Right lung (tissue), 5 donors: Measurements from ENCODE around the gene GRHL1. TPM values are rescaled to one million over a fixed set of nuclear protein-coding genes. Genes with fewer than 3 reads are reported as not detected.
"Not testable (repeated sequence)": the region's sequence is repeated elsewhere in the genome, so short reads cannot be mapped to it uniquely, and the experiment has no call there.

Experiments used
- DNase-seq, 2 donors: peaks; one replicate each; pipeline ENCODE4 v3.0.0-alpha.2; 2013
- polyA plus RNA-seq, 5 donors: library from polyadenylated mRNA; unstranded; fragments of 120-200 nt; gene quantifications; one replicate each; pipeline versions ENCODE4 v1.2.1 to v1.2.3, GENCODE V29; 2013; ENCODE audit warnings: inconsistent platforms in 1 of 5, low replicate concordance in 1 of 5; ENCODE audit not compliant: insufficient read length in 5 of 5, insufficient read depth in 1 of 5

Gene GRHL1
- polyA plus RNA-seq, 5 donors: 4.0 to 8.1 (median 6.9) TPM

DNA sequence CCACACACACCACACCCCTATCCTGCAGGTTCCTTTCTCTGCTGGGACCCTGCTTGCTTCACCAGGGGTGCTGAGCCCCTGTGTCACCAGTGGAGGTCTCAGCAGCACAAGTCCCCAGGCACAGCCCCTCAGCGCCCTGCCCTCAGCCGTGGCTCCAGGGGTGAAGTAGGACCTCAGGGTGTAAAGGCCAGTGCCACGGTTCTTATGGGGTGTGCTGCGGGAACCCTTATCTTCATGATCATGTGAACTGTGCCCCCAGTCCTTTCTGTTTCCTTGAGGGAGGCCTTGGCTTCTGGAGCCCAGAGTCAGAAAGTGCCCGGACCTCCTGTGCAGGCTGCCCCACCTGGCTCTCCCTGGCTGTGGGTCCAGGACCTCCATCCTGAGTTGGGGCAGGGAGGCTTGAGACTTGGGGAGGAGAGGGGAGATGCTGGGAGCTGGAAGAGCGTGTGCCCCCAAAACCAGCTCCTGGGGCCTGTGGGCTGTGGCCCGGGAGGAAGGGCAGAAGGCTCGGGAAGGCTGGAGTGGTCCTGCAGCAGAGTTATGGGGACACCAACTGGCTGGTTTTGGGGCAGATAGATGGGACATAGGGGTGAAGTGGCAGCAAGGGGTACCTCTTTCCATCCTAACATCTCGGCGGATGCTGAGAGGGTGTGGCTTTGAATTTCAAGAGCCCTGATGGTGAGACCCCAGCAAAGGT is 71.6 kb downstream of the GRHL1 start:
- no peak for DNase-seq

DNA sequence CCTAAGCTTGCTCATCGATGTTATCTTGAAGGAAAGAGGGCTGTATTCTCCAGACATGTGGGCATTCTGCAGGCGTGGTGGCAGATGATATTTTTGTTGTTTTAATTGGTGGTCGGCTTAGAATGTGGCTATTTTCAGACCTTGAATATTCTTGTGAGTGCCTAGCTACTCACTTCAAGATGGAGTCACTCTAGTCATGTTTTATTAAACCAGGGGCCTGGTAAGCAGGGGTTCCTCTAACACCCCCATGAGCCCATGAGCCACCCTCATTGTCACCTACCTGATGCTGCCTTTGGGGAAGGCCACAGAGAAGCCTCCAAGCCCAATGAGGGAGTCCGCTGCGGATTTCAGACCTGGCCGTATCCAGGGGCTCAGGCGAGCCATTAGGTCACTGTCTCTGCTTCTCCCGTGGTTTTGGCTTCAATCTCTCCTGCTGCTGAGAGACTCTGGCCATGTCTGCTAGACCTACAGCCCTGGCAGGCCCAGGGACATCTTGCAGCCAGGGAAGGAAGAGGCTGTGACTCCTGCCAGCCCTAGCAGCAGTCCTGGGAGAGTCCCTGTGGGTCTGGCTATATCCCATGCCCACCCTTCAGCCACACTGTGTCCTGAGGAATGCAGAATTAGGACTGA is 75.6 kb downstream of the GRHL1 start:
- no peak for DNase-seq

DNA sequence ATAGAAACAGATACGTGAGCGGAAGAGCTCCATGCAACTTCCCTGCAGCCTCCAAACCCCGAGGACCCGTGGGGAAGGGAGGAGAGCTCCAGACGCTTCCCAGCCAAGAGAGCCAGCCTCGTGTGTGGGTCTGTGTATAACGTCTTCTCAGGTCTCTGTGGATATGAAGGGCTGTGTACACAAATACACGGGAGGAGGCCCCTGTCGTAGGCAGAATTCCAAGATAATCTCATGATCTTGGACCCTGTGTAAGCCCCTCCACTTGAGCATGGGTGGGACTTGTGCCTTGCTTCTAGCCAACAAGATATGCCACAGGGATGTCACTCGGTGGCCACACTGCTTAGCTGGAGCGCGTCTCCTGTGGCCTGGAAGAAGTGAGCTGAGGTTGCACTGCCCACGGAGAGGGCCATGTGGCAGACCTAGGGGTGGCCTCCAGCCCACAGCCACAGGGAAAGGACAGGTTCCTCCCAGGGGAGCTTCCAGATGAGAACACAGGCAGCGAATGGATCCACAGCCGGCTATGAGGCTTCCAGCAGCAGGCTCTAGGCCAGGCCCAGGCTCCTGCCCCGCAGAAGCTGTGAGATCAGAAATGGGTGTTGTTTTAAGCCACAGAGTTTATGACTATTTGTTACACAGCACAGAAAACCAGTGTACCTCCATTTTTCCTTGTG is 76.3 kb downstream of the GRHL1 start:
- no peak for DNase-seq

DNA sequence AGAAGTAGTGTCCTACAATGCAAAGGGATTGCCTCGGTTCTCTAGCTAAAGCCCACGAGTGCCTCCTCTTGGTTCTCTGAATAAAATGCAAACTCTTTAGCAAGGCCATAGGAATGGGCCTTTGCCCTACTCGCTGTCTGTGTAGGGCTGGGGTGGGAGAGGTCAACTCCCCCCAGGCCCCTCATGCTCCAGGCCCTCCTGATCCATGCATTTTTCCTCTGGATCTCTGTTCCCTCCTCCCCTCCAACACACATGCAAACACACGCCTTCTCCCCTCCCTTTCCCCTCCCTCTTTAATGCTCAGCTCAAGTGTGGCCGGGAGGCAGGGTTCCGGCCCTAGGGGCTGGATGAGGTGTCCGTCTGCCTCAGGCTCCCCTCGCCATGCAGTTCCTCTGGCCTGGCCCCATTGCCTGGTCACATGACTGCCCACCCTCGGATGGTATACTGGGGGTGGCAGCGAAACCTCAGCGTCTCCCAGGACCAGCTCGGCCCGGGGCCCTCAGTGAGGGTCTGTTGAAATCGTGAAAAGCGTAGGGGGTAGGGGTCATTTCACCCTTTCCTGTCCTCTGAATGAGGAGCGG is 77.0 kb downstream of the GRHL1 start:
- DNase-seq: no peak

DNA sequence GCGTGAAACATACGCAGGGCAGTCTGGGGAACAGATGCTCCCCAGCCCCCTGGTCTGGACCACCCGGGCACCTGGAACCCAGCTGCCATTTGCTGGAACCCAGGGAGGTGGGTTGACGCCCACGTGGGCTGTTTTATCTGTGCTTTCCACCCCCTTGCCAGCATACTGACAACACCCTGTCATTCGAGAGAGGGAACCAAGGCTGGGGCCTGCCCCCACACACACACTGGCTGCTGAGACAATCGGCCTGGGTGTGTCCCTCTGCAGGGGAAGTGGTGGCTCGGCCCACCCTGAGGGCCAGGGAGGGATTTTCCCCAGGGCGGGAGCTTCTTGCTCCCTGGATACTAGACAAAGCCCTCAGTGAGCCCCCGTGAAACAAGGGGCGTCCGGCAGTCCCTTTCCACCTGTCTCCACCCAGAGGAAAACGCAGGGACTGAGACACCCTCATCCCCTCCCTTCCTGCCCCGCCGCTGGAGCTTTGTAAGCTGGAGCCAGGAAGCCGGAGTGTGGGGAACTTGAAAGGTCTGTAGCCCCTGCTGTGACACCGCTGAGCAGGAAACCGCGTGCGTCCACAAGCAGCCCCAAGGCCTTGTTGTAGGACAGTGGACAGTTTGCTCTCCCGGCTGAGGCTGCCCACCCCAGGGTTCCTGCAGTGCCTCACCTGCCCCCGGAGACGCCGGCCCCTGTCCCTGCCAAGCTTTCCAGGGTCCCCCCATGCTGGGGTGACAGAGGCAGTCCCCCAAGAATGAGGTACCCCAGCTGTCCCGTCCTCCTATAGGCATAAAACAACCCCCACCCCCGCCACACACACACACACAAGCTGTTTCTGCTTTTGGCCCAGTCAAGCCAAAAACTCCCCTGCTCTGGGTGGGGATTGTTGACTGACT is 77.7 kb downstream of the GRHL1 start:
- DNase-seq: no peak

DNA sequence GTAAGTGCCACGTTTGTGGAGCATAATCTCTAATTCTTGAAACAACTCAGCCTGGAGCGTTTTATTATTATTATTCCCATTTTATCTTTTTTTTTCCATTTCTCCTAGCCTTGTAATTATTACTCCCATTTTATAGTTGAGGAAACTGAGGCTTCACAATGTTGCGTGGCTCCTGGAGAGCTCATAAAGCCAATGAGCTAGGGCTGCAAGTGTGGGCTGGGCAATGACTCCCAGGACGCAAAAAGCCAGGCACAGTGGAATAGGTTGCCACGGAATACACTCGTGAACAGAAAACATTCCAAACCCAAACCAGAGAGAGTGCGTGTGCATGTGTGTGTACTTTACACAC is 78.4 kb downstream of the GRHL1 start:
- no peak for DNase-seq

DNA sequence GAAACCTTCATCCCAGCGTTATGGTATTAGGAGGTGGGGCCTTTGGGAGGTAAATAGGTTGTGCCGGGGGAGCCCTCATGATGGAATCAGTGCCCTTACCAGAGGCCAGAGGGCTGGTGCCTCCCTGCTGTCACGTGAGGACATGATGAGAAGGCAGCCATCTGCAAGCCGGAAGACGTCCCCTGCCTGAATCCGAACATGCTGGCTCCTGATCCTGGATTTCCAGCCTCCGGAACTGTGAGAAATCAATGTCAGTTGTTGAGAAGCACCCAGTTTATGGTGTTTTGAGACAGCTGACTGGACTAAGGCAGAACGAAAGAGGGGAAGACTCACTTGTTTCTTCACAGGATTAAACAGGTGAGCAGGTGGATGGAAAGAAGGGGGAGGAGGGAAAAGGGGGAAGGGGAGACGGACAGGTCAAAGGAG is 78.8 kb downstream of the GRHL1 start:
- DNase-seq: no peak

DNA sequence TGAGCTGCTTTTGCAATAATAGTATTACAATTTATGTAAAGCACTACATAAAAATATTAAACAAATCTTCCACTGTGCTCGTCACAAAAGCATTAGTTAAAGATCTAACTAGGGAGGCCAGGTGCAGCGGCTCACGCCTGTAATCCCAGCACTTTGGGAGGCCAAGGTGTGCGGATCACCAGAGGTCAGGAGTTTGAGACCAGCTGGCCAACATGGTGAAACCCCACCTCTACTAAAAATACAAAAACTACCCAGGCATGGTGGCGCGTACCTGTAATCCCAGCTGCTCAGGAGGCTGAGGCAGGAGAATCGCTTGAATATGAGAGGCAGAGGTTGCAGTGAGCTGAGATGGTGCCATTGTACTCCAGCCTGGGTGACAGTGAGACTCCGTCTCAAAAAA is 79.3 kb downstream of the GRHL1 start:
- not testable (repeated sequence) for DNase-seq

DNA sequence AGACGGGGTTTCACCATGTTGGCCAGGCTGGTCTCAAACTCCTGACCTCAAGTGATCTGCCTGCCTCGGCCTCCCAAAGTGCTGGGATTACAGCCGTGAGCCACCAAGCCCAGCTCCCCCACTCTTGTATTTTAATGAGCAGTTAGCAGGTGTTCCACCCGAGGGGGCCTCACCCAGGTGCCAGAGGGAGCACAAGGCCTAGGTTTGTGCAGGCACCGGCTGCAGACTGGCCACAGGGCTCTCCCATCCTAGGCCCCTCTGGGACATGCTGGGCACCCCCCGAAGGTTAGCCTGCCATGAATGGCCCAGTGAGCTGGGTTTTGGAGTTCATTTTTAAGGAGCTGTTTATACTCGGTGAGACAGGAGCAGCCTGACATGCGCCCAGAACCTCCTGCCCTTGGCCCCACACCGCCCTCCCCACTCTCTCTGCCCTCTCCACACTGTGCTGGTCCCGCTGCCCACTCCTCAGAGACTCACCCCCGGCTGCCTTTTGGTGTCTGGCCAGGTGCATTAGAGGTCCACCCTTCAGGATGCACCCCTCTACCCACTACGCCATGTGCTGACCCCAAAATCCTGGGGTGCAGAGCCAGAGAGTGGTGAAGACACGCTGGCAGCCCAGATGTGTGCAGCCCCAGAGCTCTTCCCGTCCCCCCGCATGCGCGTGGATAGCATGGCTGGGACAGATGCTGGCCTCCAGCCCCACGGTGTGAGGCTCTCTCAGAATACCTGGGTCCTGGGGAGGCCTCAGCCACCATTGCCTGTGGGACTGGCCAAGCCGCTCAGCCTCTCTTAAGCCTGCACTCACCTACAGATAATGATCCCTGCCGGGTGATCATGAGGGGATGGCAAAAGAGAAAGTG is 80.6 kb downstream of the GRHL1 start:
- no peak for DNase-seq

DNA sequence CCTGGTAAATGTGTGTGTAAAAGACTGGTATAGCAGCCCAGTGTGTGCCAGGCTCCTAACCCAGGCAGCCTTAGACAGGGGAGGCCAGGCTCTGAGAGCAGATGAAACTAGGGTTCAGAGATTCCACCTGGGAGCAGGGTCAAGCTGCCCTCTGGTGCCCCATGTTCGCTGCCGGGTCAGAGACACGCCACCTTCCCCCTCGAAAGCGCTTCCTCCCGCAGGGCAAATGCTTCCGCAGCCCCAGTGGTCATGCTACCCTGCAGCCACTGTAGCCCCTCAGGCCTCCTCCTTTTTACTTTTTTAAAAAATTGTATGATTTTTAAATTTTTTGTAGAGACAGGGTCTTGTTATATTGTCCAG is 81.2 kb downstream of the GRHL1 start:
- DNase-seq: no peak

DNA sequence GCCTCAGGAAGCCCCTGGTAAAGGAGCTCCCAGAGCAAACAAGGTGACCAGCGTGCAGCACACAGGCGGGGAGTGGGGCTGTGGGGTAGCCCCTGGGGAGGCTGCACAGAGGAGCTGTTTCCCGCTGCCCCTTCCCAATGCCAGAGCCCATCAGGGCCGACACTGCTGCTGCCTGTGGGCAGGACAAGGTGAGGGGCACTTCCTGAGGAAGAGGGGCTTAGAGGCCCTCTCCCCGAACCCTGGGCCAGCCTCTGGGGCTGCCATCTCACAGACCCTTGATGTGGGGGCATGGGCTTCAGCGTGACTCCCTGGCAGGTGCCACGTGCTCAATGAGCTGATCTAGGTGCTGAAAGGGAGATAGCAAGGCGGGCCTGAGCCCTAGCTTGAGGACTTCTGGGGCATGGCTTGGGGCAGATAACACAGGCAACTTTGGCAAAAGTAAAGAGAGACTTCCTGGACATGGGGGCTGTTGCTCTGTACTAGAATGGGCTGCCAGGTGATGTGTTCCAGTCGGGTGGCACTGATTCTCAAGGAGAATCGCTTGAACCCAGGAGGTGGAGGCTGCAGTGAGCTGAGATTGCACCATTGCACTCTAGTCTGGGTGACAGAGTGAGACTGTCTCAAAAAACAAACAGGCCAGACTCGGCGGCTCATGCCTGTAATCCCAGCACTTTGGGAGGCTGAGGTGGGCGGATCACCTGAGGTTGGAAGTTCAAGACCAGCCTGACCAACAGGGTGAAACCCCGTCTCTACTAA is 81.9 kb downstream of the GRHL1 start:
- DNase-seq: no peak

DNA sequence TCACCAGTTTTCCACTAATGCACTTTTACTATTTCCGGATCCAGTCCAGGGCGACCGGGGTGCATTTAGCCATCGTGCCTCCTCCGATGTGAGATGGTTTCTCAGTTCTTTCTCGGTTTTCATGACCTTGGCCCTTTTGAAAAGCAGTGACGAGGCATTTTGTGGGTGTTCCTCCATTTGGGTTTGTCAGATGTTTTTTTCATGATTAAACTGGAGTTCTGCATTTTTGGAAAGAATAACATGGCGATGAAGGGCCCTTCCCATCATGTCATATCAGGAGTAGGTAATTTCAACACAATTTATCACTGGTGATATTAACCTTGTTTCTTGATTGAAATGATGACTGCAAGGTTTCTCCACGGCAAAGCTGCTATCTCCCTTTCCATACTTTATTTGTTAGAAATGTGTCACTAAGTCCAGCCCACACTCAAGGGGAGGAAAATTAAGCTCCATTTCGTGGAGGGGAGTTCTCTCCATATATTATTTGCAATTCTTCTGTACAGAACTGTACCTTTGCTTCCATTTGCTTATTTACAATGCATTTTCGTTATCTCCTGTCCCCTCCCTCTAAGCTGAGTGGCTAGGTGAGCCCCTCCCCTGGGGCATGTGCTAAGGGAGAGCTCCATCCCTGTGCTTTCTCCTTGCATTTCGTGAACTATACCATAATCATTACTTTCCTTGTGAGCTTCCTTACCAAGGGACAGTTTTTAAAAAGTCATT is 83.0 kb downstream of the GRHL1 start:
- DNase-seq: no peak

DNA sequence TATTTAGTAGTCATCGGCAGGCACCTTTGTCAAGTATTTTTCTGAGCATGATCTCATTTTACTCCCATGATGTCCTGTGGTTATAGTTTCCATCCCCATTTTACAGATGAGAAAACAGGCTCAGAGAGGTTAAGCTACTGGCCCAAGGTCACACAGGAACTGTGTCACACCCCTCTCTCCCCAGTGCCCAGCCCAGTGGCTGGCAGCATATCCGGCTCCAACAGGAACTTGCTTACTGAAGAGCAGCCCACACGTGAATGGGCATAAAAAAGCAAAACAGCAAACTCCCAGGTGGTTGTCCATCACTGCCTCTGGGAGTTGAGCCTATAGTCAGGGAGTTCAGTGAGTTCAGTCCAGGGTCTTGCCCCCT is 83.5 kb downstream of the GRHL1 start:
- DNase-seq: no peak

DNA sequence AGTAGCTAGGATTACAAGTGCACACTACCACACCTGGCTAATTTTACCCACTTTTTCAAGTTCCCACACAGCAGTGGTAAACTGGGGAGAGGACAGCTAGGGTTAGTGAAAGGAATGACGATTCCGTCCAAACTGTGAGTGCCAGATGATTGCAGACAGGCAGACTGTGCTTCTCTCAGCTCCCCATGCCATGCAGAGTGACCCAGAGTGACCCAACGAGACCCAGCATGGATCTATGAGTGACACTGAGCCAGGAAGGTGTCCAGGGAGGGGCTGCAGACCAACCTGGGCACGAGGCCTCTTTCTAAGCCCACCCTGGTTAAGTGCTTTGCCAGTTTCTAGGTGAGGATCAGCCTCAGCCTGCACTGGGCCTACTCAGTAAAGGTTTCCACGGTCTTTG is 84.1 kb downstream of the GRHL1 start:
- no peak for DNase-seq

DNA sequence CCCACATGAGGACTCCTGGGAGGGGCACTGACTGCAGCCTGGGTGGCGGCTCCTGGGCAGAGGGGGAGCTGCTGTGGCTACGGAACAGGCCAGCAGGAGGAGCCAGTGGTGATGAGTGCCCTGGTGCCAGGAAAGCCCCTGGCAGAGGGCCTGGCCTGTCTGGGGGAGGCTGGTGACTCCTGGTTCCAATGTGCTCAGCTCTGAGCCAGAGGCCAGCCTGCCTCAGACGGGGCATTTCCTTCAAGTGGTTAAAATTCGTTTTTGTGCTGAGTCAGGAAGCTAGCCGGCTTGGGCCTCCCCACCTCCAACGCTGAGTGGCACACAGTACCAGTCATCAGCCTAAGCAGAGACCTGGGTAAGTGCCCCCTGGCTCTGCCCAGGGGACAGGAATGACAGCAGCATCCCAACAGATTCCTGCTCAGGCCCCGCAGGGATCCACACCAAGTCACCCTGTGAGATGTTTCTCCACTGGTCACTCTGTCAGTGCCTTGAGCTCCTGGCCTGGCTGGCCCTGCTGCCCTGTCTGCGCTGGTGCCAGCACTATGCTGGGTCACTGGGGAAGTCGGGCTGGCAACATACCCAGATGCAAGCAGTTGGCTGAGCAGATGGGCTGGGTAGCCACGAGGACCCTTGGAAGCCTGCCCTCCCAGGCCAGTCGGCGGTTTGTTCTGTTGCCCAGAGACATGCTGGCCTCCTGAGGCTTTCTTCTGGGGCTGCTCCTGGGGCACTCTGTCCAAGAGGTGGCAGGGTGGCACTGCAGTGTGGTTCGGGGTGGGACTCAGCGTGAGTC is 84.8 kb downstream of the GRHL1 start:
- DNase-seq: no peak

DNA sequence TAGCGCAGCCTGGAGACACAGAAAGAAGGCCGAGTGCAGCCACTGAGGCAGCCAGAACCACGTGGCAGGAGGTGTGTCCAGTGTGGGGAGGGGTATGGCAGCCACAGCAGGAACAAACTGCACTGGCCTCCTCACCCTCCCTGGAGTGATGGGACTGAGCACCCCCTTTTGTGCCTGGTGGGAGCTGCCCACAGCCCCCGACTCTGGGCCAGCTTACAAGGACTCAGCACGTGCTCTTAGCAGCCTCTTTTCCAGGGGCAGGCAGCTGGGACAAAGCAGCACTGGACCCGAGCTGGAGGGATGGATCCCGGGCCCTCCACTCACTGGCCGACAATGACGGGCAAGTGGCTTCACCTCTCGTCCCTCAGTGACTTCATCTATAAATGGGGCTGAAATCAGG is 86.6 kb downstream of the GRHL1 start:
- no peak for DNase-seq

DNA sequence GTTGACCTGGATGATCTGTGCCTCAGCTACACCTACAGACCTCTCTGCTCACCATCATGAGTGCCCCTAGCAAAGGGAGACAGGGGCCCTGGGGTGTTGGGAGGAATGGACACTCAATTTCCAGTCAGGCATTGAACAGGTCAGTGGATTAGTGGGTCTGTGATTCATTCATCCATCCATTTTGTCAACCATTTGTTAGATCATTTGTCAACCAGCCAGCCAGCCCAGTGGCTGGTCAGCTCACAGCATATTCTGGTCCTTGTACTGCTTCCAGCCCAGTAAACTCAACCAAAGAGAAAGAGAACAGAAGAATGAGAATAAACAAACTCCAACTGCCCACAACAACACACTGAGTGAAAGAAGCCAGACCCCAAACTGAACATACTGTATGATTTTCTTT is 87.2 kb downstream of the GRHL1 start:
- DNase-seq: no peak

DNA sequence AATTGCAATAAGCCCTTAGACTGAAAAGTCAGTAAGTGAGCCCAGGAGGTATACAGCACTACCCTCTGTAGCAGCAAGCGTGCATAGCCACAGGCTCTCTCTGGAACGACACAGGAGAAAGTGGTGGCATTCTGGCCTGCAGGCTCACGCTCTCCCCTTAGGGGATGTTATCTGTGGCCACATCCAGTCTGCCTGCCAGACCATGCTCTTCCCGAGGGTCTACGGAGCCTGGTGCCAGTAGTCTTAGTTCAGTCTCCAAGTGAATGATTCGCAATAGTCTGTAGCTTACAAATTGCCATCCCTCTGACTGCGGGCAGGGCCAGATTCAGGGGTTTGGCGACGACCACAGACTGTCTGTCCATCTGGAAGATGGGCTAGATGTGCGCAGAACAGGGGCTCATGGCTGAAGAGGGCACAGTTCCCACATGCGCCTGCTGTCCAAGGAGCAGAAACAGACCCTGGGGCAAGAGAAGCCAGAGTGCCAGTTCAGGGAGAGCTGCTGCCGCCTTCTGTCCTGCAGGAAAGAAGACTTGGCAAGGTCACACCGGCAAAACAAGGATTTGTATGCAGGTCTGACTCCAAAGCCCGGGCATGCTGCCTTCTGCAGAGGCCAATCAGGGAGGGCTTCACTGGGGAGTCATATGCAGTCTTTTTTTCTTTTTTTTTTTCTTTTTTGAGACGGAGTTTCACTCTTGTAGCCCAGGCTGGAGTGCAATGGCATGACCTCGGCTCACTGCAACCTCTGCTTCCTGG is 88.3 kb downstream of the GRHL1 start:
- no peak for DNase-seq
